OCI-LY1 (cell line): ENCODE data around the gene NEK2.
"Not testable (repeated sequence)": the region's sequence is repeated elsewhere in the genome, so short reads cannot be mapped to it uniquely, and the experiment has no call there.

Source experiments
- EZH2 ChIP-seq: fragments of 200-600 bp; sonication (generic), shearing (Covaris generic); IDR thresholded peaks from 2 replicates; pipeline ENCODE4 v1.8.0; 2017; ENCODE audit warnings: borderline replicate concordance, mixed run types, mild to moderate bottlenecking, antibody characterized with exemption, low read length, moderate library complexity, mixed read lengths
- TF ChIP-seq, protein P1 (sequence below): fragments of 200-600 bp; sonication (generic), shearing (Covaris generic); IDR thresholded peaks from 2 replicates; pipeline ENCODE4 v1.5.1; 2017; ENCODE audit warnings: mild to moderate bottlenecking, antibody characterized with exemption, low read length, moderate library complexity, mixed read lengths

DNA sequence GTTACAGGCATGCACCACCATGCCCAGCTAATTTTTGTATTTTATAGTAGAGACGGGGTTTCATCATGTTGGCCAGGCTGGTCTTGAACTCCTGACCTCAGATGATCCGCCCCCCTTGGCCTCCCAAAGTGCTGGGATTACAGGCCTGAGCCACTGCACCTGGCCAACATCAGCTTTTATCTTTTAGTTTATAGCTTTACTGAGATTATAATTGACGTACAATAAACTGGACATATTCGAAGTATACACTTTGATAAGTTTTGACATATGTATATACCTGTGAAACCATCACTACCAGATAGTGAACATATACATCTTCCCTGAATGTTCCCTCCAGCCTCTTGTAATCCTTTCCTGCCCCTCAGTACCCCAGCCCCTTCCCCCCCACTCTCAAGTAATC is 41.1 kb upstream of the NEK2 start:
- TF ChIP-seq, protein P1, sequence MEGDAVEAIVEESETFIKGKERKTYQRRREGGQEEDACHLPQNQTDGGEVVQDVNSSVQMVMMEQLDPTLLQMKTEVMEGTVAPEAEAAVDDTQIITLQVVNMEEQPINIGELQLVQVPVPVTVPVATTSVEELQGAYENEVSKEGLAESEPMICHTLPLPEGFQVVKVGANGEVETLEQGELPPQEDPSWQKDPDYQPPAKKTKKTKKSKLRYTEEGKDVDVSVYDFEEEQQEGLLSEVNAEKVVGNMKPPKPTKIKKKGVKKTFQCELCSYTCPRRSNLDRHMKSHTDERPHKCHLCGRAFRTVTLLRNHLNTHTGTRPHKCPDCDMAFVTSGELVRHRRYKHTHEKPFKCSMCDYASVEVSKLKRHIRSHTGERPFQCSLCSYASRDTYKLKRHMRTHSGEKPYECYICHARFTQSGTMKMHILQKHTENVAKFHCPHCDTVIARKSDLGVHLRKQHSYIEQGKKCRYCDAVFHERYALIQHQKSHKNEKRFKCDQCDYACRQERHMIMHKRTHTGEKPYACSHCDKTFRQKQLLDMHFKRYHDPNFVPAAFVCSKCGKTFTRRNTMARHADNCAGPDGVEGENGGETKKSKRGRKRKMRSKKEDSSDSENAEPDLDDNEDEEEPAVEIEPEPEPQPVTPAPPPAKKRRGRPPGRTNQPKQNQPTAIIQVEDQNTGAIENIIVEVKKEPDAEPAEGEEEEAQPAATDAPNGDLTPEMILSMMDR: not testable (repeated sequence)
- not testable (repeated sequence) for TF ChIP-seq EZH2
